ENCODE measurements around the gene GAS1.

DNA sequence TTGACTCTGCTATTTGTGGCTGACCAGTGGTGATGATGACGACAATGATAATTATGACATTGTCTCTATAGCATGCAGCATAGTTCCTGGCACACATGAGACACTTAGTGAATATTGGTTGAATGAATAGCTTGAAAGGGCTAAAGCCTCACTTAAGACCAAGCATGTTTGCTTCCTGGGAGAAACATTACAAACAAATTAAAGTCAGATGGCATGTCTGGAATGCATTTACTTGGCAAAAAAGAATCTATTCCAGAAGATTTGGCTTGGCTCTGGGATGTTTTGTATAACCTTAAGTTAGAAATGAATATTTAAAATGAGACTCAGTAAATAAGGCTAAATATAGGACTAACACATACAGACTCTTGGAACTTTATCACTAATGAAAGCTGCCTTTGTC is 21.6 kb downstream of the GAS1 start:
- TF ChIP-seq EZH2 (IDR thresholded peaks at IDR 0.05; ENCODE audit: insufficient read depth, poor library complexity, severe bottlenecking), result no peak
- no peak for TF ChIP-seq EZH2phosphoT487 (IDR thresholded peaks at IDR 0.05; ENCODE audit: insufficient read depth, low read depth)
